Measurements from ENCODE around the gene LAGE3. TPM values are rescaled to one million over a fixed set of nuclear protein-coding genes. Genes with fewer than 3 reads are reported as not detected.
A peak's percentile ranks its signal among the peaks of the same experiment; 100 is the strongest.

Gene LAGE3
- total and polyA plus RNA-seq, 2 experiments from 2014 or later: 32.2 to 49.4 TPM

GRCh38 chrX:154436374-154436982 lies 42.6 kb downstream of the LAGE3 start:
- H3K4me2 ChIP-seq: peak overlapping the region; percentile 74
- no peaks in the 10 kb centered on the region for H3K4me1 ChIP-seq (ENCODE audit: insufficient read depth)
- no peaks in the 10 kb centered on the region for H3K9me3 ChIP-seq (ENCODE audit: low read depth)
- no peak overlapping the region for H2AFZ ChIP-seq
- H4K20me1 ChIP-seq (ENCODE audit: insufficient read depth, poor library complexity, severe bottlenecking): no peaks in the 10 kb centered on the region
- TF ChIP-seq CTCF (IDR thresholded peaks at IDR 0.05; ENCODE audit: poor library complexity): no peak
- TF ChIP-seq EZH2phosphoT487 (IDR thresholded peaks at IDR 0.05; ENCODE audit: low read depth, severe bottlenecking, unreplicated experiment): no peak
- TF ChIP-seq EZH2 (IDR thresholded peaks at IDR 0.05; ENCODE audit: borderline replicate concordance): no peak
- H3K4me3 ChIP-seq: peak overlapping the region; percentile 49
- H3K36me3 ChIP-seq (replicated peaks; ENCODE audit: insufficient read depth, low read depth): no peaks in the 10 kb centered on the region
- H3K27me3 ChIP-seq: no peaks in the 10 kb centered on the region
- H3K9me2 ChIP-seq (replicated peaks; ENCODE audit: insufficient read depth): no peaks in the 10 kb centered on the region
- WGBS (ENCODE audit: low lambda C conversion rate, missing lambda C conversion rate): 53% methylated on average over 17 of the region's 78 CpGs
- peak overlapping the region; percentile 95 for H3K27ac ChIP-seq
- DNase-seq (ENCODE audit: low spot score): peak; percentile 52
- peaks cover 28% of the 10 kb centered on the region for H3K79me2 ChIP-seq

DNA sequence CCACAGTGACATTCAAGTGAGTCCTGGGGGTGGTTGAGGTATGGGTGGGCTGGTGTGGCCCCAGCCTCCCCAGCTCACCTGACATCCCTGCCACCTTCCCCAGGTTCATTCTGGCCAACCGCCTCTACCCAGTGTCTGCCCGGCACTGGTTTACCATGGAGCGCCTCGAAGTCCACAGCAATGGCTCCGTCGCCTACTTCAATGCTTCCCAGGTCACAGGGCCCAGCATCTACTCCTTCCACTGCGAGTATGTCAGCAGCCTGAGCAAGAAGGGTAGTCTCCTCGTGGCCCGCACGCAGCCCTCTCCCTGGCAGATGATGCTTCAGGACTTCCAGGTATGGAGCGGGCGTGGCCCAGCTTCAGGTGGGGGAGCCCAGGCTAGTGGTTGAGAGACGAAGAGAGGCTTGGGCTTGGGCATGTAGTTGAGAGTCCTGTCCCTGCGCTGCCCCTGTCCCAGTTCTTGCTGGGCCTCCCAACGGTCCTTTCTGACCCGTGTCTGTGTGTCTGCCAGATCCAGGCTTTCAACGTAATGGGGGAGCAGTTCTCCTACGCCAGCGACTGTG lies 43.8 kb downstream of the LAGE3 start:
- Histone ChIP-seq H3K27ac (no peak overlapping the region), H2AFZ (no peak overlapping the region), H3K9me2 (replicated peaks; ENCODE audit: insufficient read depth) (no peaks in the 10 kb centered on the region), H3K4me3 (no peak overlapping the region), H3K27me3 (no peaks in the 10 kb centered on the region), H3K79me2 (peaks cover 33% of the 10 kb centered on the region), H3K4me1 (ENCODE audit: insufficient read depth) (no peaks in the 10 kb centered on the region), H3K36me3 (replicated peaks; ENCODE audit: insufficient read depth, low read depth) (no peaks in the 10 kb centered on the region), H3K4me2 (no peak overlapping the region), H4K20me1 (ENCODE audit: insufficient read depth, poor library complexity, severe bottlenecking) (no peaks in the 10 kb centered on the region), H3K9me3 (ENCODE audit: low read depth) (no peaks in the 10 kb centered on the region)
- no peak for TF ChIP-seq EZH2 (IDR thresholded peaks at IDR 0.05; ENCODE audit: borderline replicate concordance)
- TF ChIP-seq EZH2phosphoT487 (IDR thresholded peaks at IDR 0.05; ENCODE audit: low read depth, severe bottlenecking, unreplicated experiment): no peak
- no peak for TF ChIP-seq CTCF (IDR thresholded peaks at IDR 0.05; ENCODE audit: poor library complexity)
- no peak for DNase-seq (ENCODE audit: low spot score)
- WGBS (ENCODE audit: low lambda C conversion rate, missing lambda C conversion rate): 90% methylated on average over 19 of the region's 19 CpGs

DNA sequence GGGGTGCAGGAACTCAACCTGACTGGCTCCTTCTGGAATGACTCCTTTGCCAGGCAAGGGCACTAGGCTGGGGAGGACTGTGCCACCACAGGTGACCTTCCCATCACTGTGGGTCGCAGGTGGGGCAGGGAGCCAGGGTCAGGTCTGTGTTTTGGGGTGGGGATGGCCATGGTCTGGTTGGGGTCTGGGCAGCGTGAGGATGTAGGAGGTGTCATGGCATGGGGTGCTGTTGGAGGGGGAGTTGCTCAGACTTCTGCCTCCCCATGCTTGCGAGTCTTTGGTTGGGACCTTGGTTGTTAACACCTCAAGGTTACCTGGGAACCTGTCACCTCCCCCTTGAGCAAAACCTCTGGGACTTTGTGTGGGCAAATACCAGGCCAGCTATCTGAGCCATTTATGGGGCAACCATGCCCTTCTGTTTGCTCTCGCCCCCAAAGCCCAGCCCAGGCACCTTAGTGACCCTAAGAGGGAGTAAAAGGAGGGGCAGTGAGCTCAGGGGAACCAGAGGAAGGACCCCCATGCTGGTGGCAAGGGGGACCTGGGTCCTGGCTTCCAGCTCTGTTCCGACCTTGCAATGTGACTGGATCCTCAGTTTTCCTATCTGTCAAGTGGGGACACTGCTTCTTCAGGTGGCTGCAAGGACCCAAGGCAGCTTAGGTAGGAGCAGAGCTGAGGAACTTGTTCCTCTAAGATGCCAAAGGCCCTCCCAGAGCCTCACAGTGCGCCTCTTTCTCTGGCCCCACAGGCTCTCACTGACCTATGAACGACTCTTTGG lies 44.5 kb downstream of the LAGE3 start:
- H3K4me3 ChIP-seq: no peak overlapping the region
- H3K9me2 ChIP-seq (replicated peaks; ENCODE audit: insufficient read depth): no peaks in the 10 kb centered on the region
- no peak overlapping the region for H2AFZ ChIP-seq
- H3K27me3 ChIP-seq: no peaks in the 10 kb centered on the region
- H3K27ac ChIP-seq: no peak overlapping the region
- H3K79me2 ChIP-seq: peaks cover 36% of the 10 kb centered on the region
- no peak overlapping the region for H3K4me2 ChIP-seq
- no peaks in the 10 kb centered on the region for H3K9me3 ChIP-seq (ENCODE audit: low read depth)
- no peaks in the 10 kb centered on the region for H3K4me1 ChIP-seq (ENCODE audit: insufficient read depth)
- H3K36me3 ChIP-seq (replicated peaks; ENCODE audit: insufficient read depth, low read depth): no peaks in the 10 kb centered on the region
- no peaks in the 10 kb centered on the region for H4K20me1 ChIP-seq (ENCODE audit: insufficient read depth, poor library complexity, severe bottlenecking)
- WGBS (ENCODE audit: low lambda C conversion rate, missing lambda C conversion rate): 73% methylated on average over 7 of the region's 7 CpGs
- no peak for DNase-seq (ENCODE audit: low spot score)
- TF ChIP-seq CTCF (IDR thresholded peaks at IDR 0.05; ENCODE audit: poor library complexity): no peak
- TF ChIP-seq EZH2phosphoT487 (IDR thresholded peaks at IDR 0.05; ENCODE audit: low read depth, severe bottlenecking, unreplicated experiment): no peak
- TF ChIP-seq EZH2 (IDR thresholded peaks at IDR 0.05; ENCODE audit: borderline replicate concordance): no peak

Measured in hepatocyte (in vitro differentiated cells).